Raji (cell line): ENCODE data around the gene AOAH.

ENCODE experiments used
- POLR2A ChIP-seq: IDR thresholded peaks from 2 replicates; pipeline ENCODE4 v1.6.1; 2011; ENCODE audit warnings: low read depth, low read length, control low read depth; ENCODE audit not compliant: insufficient read depth

AOAH gene

DNA sequence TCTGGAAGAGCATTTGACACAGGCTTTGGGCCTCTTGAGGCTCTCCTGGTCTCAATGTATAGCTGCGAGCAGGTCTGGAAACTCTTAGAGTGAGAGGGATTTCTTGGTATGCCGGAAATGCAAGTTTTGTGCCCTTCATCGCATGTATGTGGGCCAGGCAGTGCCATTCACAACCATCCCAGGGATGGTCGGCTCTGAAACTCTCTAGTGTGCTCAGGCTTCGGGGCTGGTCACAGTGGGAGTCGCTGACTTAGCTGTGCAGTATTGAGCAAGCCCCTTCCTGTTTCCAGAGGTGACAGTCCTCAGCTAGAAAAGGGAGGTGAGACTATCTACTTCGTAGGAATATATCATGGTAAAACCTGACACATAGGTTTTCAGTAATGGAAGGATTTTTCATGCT lies 2.0 kb upstream of the AOAH start:
- TF ChIP-seq POLR2A, result no peak

DNA sequence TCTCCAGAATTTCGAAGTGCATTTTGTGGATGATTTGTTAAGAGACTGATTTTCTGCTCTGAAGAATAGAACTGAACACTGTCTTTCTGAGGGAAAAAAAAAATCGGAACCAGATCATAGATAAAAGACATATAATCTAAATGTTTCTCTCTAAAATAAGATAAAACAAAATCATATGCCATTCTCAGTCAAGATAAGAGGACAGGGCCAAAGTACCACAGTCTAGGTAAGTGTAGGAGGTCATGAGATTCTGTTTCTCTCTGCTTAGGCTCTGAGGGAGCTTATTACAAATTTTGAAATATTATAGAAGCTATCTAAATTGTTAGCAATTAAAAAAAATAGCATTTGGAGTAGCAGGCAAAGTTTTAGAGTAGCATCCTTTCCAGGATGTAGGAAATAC lies 702 bp upstream of the AOAH start:
- no peak for TF ChIP-seq POLR2A

DNA sequence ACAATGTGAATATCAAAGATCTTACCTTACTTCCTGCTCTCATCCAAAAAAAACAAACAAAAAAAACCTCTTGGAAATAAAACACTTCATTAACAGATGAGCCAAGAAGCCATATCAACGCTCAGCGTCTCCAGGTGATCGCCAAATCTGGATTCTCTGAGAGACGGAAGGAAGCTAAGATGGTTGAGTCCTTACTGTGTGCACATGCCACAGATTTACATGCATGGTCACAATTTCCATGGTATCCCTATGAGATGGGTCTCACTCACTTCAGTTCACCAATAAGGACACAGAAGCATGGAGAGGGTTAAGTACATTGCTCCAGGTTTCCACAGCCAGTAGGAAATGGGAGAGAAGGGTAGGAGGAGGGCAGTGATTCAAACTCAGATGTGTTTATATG lies 1.0 kb downstream of the AOAH start:
- no peak for TF ChIP-seq POLR2A

DNA sequence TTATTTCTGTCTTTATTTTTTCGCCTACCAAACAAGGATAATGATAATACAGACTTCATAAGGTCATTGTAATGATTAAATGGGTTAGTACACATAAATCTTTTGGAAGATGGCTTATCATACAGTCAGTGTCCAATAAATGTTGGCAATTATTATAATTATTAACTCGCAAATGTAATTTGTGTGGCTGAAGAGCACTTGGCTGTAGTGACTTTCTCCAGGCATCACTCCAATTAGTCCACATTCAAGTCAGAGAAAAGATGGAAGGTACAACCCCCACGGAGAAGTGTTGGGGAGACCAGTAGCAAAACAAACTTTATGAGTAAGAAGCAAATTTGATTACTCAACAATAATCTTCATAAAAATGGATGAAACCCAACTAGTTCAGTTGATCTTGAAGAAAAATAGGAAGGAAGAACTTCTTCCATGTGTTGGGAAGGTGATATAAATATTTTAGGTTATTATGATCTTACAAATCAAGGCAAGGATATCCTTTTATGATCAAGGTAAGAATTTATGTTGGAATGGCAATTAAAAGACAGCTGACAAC lies 5.1 kb downstream of the AOAH start:
- TF ChIP-seq POLR2A, result no peak

DNA sequence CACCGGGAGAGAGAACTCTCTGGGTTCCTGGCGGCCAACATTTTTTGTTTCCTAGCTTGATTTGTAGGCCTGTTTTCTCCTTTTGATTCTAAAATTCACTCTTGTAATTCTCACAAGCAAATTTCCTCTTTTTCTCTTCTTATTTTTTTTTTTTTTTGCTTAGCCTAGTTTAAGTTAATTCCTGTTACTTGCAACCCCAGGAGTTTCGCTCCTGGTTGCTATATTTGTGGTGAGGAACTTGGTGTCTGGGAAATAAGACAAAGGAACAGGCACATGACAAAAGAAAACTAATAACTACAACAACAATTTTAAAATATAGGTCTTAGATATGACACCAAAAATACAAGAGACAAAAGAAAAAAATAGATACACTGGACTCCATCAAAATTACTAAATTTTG lies 6.7 kb downstream of the AOAH start:
- TF ChIP-seq POLR2A, result no peak

DNA sequence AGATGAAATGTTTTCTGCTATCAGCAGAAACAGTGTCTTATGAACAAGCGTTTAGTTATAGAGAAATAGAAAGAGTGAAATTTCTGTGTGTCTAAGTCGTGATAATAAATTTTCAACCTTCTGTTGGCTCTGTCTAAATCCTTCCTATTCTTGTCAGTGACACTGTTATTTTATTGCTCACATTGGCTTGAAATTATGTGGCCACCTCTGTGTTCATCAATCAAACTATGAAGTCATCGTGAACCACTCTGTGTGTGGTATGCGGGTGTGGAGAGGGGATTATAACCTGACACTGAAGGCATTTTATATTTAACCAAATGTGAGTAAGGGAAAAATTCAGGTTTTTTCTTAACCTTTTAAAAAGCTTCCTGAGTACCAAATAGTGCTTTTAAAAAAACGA lies 12.3 kb downstream of the AOAH start:
- TF ChIP-seq POLR2A, result no peak

DNA sequence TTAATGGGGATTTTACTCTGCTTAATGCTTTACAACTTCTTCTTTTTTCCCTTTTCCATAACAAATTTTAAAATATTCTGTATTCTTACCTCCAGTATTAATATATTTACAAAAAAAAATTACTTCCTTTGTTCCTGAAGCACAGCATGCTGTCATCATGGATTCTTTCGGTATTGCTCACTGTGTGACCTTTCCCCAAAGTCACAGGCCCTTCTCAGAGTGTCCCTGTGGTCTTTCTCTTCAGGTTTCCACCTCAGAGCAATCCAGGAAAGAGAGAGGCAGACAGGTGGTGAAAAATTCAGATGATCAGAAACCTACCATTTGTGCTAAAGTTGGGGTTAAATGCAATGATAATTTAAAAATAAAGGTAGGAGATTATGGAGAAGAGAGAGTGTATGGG lies 13.0 kb downstream of the AOAH start:
- no peak for TF ChIP-seq POLR2A

DNA sequence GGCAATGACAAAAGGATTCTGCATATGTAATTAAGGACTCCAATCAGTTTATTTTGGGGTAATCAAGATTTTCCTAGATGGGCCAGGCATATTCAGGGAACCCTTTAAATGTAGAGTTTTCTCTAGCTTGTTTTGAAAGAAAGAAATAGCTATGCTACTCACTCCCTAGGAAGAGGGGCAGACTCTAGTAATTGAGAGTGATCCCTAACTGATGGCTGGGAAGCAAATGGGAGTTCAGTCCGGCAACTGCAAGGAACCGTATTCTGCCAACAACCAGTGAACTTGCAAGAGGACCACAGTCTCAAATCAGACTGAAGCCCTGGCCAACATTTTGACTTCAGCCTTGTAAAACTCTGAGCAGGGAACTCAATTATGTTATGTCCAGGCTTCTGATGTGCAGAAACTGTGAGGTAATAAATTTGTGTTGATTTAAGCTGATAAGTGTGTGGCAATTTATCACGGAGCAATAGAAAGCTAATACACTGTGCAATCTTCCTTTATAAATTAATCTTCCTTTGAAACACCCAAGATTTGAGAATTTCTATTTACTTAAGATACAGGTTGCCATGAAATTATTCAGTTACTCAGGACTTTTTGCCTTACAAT lies 14.0 kb downstream of the AOAH start:
- no peak for TF ChIP-seq POLR2A

DNA sequence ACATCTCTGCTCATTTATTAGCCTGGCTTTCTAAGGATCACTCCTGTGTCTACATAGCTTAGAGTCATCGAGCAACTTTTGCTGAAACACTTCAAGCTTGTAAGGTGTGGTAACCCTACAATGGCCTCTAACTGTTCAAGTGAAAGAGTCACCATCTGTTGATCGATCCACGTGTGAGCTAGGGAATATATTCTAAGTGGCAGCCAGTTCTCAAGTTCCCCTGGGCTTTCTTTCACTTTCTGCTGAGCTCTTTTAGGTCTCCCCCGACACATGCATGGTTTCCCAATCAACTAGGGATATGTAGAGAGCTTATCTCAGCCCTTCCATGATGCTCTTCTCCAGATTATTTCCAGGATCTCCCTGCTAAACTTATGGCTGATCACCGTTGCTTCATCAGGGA lies 15.5 kb downstream of the AOAH start:
- no peak for TF ChIP-seq POLR2A

DNA sequence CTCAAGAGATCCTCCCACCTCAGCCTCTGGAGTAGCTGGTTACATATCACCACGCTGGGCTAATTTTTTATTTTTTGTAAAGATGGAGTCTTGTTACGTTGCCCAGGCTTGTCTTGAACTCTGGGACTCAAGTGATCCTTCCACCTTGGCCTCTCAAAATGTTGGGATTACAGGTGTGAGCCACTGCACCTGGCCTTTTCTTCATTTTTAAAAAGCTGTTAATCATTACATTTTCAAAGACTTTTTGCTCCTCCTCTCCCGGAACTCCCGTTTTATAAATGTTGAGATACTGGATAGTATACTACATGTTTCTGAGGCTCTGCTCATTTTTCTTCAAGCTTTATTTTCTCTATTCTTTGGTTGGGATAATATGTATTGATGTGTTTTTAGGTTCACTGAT lies 16.4 kb downstream of the AOAH start:
- TF ChIP-seq POLR2A, result no peak

DNA sequence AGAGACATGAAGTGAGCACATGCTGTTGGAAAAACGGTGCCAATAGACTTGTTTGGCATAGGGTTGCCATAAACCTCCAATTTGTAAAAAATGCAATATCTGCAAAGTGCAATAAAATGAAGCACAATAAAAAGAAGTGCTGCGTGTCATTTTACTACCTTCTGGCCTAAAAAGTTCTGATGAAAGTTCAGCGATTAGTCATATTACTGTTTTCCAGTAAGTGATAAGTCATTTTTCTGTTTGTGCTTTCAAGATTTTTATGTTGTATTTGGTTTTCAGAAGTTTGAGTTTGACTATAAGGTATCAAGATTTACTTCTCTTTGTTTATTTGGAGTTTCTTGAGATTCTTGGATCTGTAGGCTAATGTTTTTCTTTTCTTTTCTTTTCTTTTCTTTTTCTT lies 16.8 kb downstream of the AOAH start:
- TF ChIP-seq POLR2A, result no peak

DNA sequence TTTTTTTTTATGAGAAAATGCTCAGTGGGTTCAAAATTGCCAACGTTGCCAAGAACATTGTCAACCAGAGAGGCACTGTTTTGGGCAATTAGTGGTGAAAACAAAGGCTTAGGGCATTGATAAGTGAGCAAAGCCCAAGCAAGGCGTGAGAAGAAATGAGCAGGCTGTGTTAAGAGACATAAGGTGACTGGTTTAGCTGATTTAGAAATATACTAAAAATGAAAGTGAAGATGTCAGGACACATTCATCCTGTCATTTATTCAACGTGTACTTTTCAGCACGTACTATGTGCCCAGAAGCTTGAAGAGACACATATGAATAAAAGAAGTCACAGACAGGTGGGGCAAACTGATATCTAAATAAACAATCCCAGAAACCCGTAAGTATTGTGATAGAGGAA lies 31.8 kb downstream of the AOAH start:
- no peak for TF ChIP-seq POLR2A

DNA sequence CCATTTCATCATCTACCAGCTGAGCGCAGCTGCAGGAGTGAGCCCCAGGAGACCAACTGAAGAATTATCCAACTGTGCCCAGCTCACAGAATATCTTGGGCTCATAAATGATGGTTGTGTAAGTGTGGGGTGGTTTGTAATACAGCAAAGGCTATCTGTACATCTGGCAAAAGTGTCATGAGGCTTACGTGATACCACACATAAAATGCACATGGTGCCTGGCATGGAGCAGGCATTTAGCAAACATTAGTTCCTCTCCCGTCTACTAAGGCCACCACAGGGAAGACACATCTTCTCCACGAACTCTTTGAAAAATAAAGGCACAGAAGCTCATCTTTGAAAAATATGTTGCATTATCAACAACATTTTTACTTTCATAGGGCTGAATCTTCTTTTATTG lies 32.3 kb downstream of the AOAH start:
- no peak for TF ChIP-seq POLR2A

DNA sequence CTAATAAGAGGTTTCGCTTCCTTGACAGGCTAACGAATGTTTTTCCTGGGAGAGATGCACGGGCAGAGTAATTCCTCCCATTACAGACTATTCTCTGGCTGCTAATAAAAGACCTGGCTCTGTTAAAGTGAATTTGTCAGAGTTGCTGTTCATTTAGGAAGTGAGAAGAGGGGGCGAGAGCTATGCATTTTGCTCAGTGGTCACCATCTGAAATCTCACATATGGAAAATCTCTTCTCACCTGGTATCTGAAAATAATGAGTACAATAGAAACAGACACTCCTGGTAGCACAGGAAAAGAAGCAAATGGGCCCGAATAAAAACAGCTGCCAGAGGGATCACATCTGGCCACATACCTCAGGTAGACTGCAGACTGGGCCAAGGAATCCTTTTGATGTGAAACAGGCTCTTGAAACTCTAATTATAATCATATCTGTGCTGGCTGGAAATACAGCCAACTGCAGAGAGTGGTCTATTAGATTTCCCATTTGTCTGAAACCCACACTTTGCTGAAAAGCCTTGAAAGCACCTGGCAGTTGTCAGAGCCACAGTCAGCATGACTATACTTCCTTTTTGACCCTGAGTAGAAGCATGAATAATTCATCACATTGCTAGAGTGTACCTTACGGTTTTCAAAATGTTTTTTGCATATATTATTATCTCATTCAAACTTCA lies 33.6 kb downstream of the AOAH start:
- TF ChIP-seq POLR2A, result no peak

DNA sequence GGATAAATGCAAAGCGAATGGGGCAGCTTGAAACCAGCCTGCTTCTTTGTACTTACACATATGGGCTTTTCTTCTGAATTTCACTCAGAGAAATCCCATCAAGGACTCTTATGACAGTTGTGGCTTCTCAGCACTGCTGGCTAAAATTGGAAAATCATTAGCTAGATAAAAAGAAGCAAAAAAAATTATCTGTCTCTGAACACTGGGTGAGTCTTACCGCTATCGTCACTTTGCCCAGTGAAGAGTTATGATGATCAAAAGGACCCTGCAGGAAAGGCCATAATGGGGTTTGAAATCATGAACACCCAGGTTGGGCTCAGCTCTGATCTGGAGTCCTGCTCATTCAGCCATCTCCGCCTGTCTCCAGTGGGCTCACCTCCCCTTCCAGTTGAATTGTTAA lies 34.3 kb downstream of the AOAH start:
- no peak for TF ChIP-seq POLR2A

DNA sequence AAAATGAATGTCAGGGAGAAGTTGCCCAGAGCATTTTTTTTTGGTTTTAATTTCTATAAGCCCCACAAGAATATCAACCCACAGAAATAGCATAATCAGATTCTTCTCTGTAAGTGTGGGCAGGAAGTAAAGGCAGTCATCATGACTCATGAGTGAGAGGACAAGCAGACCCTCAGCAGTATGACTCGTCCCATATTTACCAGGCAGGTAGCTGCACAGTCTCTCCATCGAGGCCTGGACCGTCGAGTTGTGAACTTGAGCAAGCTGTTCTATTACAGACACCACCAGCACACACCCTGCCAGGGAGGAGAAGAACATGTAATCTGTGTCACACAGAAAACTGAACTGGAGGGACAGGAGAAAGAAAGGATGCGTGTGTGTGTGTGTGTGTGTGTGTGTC lies 37.8 kb downstream of the AOAH start:
- TF ChIP-seq POLR2A, result no peak

DNA sequence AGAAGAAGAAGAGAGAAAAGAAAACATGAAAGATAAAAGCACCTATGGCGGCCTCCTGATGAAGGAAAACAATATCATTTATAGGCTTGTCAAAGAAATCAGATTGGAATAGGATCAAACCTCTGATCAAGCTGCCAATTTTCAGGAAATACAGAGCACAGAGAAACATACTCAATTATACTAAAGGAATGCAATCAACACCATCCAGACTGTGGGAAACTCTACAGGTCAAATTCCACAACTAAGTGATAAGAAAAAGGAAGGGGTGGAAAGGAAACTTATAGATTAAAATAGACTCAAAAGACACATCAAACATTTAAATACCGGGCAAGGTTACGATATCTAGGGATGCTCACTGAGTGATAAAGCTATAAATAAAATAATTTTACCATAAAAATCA lies 39.3 kb downstream of the AOAH start:
- no peak for TF ChIP-seq POLR2A
